DMS53 (cell line): Measurements from ENCODE around the gene KRT8.

Experiments used
- DNase-seq: peaks from one replicate; lab custom pipeline; 2025; lab: John Stamatoyannopoulos, UW

The KRT8 gene

GRCh38 chr12:52925717-52926595 is 21.1 kb upstream of the KRT8 start:
- peak; percentile 99 for DNase-seq

- DNase-seq: peak; percentile 80
Observed at GRCh38 chr12:52924764-52925716, 20.2 kb upstream of the KRT8 start.

DNA sequence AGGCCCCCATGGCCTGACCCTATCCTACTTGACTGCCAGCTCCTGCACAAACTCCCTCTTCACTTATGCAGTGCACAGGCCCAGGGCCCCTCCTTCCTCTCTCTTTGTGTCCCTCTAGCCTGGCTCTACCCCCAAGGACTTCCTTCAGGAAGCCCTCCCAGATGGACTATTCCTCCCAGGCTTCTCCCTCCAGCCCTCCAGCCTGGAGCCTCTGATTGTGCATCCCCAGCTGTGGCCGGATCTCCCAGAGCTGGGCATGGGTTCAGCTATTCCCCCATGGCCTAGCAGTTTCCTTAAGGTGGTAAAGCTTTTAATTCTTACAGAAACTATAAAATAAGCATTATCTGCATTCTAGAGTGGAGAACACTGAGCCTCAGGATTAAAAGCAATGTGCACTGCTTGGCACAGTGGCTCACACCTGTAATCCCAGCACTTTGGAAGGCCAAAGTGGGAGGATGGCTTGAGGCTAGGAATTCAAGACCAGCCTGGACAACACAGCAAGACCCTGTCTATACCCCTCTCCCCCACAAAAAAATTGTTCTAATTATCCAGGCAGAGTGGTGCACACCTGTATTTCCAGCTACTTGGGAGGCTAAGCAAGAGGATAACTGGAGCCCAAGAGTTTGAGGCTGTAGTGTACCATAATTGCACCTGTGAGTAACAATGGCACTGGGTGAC is 16.8 kb upstream of the KRT8 start:
- DNase-seq: no peak

GRCh38 chr12:52920937-52921336 is 16.1 kb upstream of the KRT8 start:
- DNase-seq: peak; percentile 77

DNA sequence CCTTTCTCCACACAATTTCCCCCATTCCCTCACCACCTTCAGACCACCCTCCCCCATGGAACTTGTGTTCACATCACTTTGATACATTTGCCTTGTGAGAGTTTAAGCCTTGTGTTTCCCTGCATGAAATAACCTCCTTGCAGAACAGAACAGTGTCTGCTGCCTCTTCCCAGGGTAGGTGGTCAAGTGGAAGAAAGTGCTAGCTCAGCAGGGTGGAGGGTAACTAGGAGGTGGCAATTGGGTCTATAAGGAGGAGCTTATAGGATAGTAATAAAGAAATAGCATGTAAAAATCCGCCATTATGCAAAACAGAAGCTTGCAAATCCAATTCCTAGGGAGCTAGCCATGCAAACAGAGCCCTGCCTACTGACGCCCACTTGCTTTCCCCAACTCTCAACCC is 13.9 kb upstream of the KRT8 start:
- DNase-seq: no peak

DNA sequence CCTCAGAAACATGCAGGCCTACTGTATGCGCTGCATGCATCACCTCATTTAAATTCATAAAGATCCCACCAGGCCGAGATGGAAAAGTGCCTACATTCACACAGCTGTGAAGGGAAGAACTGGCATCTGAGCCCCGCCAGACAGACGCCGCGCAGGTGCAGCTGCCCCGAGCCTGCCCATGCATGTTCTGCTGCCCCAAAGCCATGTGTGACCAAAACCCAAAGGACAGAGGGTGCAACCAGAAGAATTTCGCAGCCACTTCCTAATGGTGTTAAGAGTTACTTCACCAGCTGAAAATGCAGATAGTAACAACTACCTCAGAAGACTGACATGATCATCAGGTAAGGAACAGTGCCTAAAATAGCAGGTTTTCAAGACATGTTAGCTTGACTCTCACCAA is 13.5 kb upstream of the KRT8 start:
- no peak for DNase-seq

- DNase-seq: no peak
Observed at GRCh38 chr12:52917800-52918199, 12.9 kb upstream of the KRT8 start.

- DNase-seq: no peak
Observed at GRCh38 chr12:52916216-52916615, 11.3 kb upstream of the KRT8 start.

- no peak for DNase-seq
Observed at GRCh38 chr12:52915637-52916036, 10.8 kb upstream of the KRT8 start.

DNA sequence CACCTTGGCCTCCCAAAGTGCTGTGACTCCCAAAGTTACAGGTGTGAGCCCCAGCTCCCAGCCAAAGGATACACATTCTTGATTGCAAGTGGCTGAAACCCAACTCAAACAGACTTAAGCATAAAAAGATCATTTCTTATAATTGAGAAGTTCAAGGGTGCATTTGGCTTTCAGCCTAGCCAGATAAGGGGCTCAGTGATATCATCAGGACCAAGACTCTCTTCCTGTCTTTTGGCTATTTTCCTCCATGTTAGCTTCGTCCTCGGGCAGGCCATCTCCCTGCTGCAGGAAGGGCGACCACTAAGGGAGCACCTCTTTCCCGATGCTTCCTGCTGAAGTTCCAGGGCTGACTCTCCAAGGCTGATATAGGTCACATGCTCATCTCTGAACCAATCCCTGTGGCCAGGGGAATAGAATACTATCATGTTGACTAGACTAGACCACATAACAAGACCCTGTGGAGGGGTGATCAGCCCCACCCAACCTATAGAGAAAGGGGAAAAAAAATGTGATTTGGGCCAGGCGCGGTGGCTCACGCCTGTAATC is 9.8 kb upstream of the KRT8 start:
- DNase-seq: no peak

GRCh38 chr12:52913431-52913821 is 8.6 kb upstream of the KRT8 start:
- DNase-seq: peak; percentile 83

GRCh38 chr12:52912711-52913430 is 8.0 kb upstream of the KRT8 start:
- DNase-seq: peak; percentile 83

DNA sequence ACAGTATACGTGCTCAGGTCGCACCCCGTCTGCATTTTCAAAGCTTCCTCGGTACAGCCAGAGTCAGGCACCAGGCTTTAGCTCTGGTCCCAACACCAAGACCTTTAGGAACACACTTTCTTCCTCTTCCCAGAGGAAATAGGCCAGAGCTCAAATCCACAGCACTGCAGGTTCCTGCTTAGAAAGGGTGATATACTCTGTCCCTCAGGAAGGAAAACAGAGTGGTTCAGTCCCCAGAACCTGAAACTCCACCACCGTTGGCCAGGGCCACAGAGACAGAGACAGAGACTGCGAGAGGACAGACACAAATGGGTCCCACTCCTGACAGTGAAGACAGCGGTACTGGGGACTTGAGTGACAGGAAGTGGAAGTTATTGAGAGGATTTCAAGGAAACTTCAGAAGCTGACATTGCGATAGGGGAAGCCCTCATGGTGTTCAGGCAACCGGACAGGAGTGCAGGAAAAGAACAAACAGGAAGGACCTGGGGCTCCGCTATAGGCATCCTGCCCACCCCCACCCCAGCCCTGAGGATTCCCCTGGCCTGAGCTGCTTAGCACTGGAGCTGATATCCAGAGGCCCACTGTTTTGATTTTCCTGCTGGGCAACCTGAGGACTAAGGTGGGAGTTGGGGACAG is 5.5 kb upstream of the KRT8 start:
- no peak for DNase-seq

GRCh38 chr12:52909796-52910195 is 4.9 kb upstream of the KRT8 start:
- no peak for DNase-seq

- DNase-seq: no peak
Observed at GRCh38 chr12:52909331-52909730, 4.5 kb upstream of the KRT8 start.

DNA sequence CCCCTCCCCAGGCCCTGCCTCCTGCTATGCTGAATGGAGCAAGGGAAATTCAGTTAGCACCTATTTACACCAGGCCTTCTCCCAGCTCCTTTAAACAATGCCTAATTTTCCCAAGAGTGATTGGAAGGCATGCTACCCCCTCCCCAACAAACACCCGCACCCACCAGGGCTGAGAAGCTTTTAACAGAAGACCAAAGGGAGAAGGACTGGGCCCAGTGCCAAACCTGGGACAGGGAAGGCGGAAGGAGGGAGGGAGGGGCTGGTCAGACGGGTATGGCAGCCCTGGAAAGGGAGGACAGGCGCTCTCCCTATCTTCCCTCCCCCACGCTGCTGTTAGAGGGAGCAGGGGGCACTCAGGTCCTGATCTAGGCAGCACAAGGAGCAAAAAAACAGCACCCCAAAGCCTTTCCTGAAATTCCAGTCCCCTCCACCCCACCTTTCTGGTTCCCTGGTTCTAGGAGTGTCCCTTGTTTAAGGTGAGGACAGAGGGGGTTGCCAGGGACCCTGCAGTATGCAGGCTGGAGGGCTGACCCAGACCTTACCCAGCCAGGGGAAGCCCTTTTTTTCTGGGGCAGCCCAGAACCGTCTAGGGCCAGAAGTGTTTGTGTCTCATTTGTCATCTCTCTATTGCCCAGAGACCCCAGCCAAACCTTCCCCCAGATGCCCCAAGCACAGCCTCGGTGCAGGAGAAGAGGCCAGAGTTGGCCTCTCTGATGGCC is 2.4 kb upstream of the KRT8 start:
- peak; percentile 96 for DNase-seq

DNA sequence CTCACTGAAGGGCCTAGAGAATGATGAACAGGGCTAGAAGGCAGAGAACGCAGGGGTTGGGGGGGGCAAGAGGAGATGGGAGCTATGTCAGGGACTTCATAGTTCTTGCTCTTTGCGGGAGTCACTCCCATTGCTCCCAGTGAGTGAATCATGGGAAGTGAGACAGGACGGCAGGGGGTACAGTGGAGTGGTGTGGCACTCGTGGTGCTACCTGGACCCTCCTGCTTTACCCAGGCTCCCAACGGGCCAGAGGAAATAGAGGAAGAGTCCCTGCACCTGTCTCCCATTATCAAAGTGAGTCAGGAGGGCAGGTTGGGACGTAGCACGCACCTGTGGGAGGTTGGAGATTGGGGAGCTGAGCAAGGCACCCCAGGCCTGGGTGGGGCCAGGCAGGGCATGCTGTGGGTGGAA is 1.3 kb upstream of the KRT8 start:
- peak; percentile 80 for DNase-seq

DNA sequence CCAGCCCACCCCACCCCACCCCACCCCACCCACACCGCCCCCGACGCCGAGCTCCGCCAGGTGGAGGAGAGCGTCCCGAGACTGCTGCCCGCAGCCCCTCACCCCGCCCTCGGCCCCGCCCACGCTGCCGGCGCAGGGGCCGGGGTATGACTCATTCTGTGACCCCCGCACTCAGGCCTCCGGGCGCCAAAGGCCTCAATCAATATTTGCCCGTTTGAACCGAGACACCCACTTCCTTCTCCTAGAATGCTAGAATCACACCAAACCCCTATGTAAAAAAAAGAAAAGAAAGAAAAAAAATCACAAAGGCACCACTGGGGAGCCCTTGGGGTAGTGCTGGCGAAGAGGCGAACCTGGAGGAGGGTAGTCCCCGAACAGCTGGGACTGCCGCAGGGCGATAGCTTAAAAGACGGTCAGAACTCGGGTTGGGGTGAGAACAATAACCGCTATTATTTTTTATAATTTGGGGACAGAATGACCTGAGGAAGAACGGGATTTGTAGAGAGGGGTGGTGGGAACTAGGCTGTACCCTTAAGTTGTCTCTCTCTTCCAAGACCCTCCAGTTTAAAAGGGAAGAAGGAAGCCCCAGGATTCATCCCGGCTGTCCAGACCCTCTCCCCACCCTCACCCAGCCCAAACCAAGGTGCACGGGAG is 894 bp downstream of the KRT8 start:
- peak; percentile 87 for DNase-seq

DNA sequence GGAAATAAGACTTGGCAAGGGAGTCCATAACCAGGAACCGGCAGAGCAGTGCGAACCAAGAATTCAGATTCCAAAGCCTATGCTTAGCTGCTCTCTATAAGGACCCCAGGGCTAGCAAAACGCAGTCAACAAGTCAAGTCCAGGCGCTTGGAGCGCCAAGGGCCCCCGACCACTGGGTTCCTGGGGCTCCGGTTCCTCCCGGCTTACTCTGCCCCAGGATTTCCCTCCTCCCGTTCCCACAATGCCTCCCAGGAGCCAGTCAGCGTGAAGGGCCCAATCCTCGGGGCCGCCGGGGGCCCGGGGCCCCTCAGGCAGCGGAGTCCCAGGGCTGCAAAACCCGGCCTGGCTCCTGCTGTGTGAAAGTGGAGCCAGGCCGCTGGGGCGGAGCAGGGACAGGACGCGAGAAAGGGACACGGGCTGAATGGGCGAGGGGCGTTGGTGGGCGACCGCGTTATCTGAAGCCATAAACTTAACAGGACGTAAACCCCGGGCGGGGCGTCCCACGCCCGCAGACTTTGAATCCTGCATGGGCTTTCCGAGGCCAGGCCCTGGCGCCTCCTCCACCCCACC is 1.5 kb downstream of the KRT8 start:
- peak; percentile 88 for DNase-seq
